Lower leg skin (tissue), 3 donors: ENCODE data around the gene TRPV2.

Experiments used
- POLR2A ChIP-seq, 2 donors: fragments of 450-650 bp; IDR thresholded peaks; one replicate each; pipeline ENCODE4 v1.6.1; 2016 to 2017; ENCODE audit warnings: antibody characterized with exemption in 2 of 2, mild to moderate bottlenecking in 1 of 2, moderate library complexity in 1 of 2
- TF ChIP-seq, protein P1 (sequence below), 3 donors: fragments of 450-650 bp; IDR thresholded peaks; one replicate each; pipeline ENCODE4 v1.5.1; 2016; ENCODE audit warnings: antibody characterized with exemption in 3 of 3, mild to moderate bottlenecking in 3 of 3, moderate library complexity in 2 of 3

DNA sequence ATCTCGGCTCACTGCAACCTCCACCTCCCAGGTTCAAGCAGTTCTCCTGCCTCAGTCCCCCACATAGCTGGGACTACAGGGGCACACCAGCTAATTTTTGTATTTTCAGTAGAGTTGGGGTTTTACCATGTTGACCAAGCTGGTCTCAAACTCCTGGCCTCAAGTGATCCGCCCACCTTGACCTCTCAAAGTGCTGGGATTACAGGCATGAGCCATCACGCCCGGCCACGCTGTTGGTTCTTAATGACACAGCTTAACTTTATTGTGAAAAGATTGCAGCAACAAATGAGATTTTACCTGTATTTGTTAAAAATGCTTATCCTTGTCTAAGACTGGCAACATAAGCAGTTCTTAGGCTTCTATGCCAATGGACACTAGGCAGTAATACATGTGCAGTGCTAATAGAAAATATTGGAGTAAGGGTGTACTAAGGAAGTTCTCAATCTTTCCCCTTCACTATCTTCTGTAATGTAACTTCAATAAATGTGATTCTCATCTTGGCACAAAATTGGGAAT is 31.5 kb upstream of the TRPV2 start:
- TF ChIP-seq, protein P1, sequence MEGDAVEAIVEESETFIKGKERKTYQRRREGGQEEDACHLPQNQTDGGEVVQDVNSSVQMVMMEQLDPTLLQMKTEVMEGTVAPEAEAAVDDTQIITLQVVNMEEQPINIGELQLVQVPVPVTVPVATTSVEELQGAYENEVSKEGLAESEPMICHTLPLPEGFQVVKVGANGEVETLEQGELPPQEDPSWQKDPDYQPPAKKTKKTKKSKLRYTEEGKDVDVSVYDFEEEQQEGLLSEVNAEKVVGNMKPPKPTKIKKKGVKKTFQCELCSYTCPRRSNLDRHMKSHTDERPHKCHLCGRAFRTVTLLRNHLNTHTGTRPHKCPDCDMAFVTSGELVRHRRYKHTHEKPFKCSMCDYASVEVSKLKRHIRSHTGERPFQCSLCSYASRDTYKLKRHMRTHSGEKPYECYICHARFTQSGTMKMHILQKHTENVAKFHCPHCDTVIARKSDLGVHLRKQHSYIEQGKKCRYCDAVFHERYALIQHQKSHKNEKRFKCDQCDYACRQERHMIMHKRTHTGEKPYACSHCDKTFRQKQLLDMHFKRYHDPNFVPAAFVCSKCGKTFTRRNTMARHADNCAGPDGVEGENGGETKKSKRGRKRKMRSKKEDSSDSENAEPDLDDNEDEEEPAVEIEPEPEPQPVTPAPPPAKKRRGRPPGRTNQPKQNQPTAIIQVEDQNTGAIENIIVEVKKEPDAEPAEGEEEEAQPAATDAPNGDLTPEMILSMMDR (IDR thresholded peaks at IDR 0.05), result no peak
- TF ChIP-seq POLR2A (IDR thresholded peaks at IDR 0.05), result no peak
